Mucosa of descending colon (tissue), 3 donors: ENCODE measurements around the gene DENND1A. TPM values are rescaled to one million over a fixed set of nuclear protein-coding genes. Genes with fewer than 3 reads are reported as not detected.

Source experiments
- ATAC-seq: fragments of 200-7000 bp; cut with Tn5 transposase; one replicate; pipeline ENCODE4 v1.9.1; 2020; ENCODE audit warnings: mild to moderate bottlenecking, moderate library complexity
- DNase-seq, 3 donors: peaks; one replicate each; pipeline ENCODE4 v3.0.0-alpha.2; 2020
- H3K36me3 ChIP-seq: fragments of 200-600 bp; one replicate; pipeline ENCODE4 v1.8.0; 2021; ENCODE audit warnings: low read depth, mild to moderate bottlenecking
- H3K4me1 ChIP-seq: fragments of 200-600 bp; one replicate; pipeline ENCODE4 v1.8.0; 2021; ENCODE audit warnings: low read depth, mild to moderate bottlenecking
- H3K4me3 ChIP-seq: fragments of 200-600 bp; one replicate; pipeline ENCODE4 v1.8.0; 2021; ENCODE audit warnings: mild to moderate bottlenecking
- H3K9me3 ChIP-seq: fragments of 200-600 bp; one replicate; pipeline ENCODE4 v1.8.0; 2021; ENCODE audit warnings: mild to moderate bottlenecking
- CTCF ChIP-seq: fragments of 200-600 bp; IDR thresholded peaks from one replicate; pipeline ENCODE4 v1.8.0; 2022; ENCODE audit warnings: antibody characterized with exemption, mild to moderate bottlenecking
- intact Hi-C, 2 donors: fragments of 100-400 bp; cut with DNase I in 1 of 2; cut with micrococcal nuclease in 1 of 2; formaldehyde crosslinking; loops; one replicate each; pipeline versions ENCODE4 v1.11.0 to v1.11.1; 2022; cut with DNase I, micrococcal nuclease
- total RNA-seq, 3 donors: library from RNA; stranded (reverse); fragmentation: NEBNext Ultra II Directional in 2 of 3; extraction: Animal tissue kit (Norgen Biotek cat#: 25700) in 2 of 3; gene quantifications; one replicate each; pipeline versions ENCODE4 v1.2.1 to v1.2.4, GENCODE V29; 2021 to 2023
- donor health status: DM: no; HTN: no; CAD: no; lungs with moderate emphysema.
- donor health status: DM: no; HTN: no; CAD: no.
- donor health status: DM: no; HTN: yes; CAD: no.

Gene DENND1A
- total RNA-seq, 3 donors from 2014 or later: 32.8 to 50.0 (median 35.1) TPM

- no peaks in the 10 kb centered on the region for H3K36me3 ChIP-seq
- H3K4me3 ChIP-seq: no peak overlapping the region
- DNase-seq: no peak
- ATAC-seq: no peak
- no peak for TF ChIP-seq CTCF
- intact Hi-C loops: no loop called here
- no peaks in the 10 kb centered on the region for H3K4me1 ChIP-seq
- no peaks in the 10 kb centered on the region for H3K9me3 ChIP-seq
Measured at GRCh38 chr9:123745933-123746332, 184.0 kb downstream of the DENND1A start.

GRCh38 chr9:123745451-123745850, 184.5 kb downstream of the DENND1A start:
- DNase-seq (no peak), ATAC-seq (no peak)
- TF ChIP-seq CTCF: no peak
- no peak overlapping the region for H3K4me3 ChIP-seq
- intact Hi-C loops: no loop called here
- no peaks in the 10 kb centered on the region for H3K9me3 ChIP-seq
- H3K36me3 ChIP-seq: no peaks in the 10 kb centered on the region
- no peaks in the 10 kb centered on the region for H3K4me1 ChIP-seq

GRCh38 chr9:123743737-123744136, 186.2 kb downstream of the DENND1A start:
- no peak overlapping the region for H3K4me3 ChIP-seq
- DNase-seq: no peak
- intact Hi-C loops: no loop called here
- H3K9me3 ChIP-seq: no peaks in the 10 kb centered on the region
- TF ChIP-seq CTCF: no peak
- no peak for ATAC-seq
- no peaks in the 10 kb centered on the region for H3K4me1 ChIP-seq
- no peaks in the 10 kb centered on the region for H3K36me3 ChIP-seq

GRCh38 chr9:123742009-123742767, 187.7 kb downstream of the DENND1A start:
- TF ChIP-seq CTCF: no peak
- DNase-seq: no peak
- Histone ChIP-seq H3K4me1 (no peaks in the 10 kb centered on the region), H3K36me3 (no peaks in the 10 kb centered on the region), H3K4me3 (no peak overlapping the region), H3K9me3 (no peaks in the 10 kb centered on the region)
- no peak for ATAC-seq
- intact Hi-C loops: no loop called here

- no peak for TF ChIP-seq CTCF
- DNase-seq (no peak), ATAC-seq (no peak)
- Histone ChIP-seq H3K36me3 (no peaks in the 10 kb centered on the region), H3K9me3 (no peaks in the 10 kb centered on the region), H3K4me3 (no peak overlapping the region), H3K4me1 (no peaks in the 10 kb centered on the region)
- intact Hi-C loops: no loop called here
Measured at GRCh38 chr9:123741214-123741613, 188.7 kb downstream of the DENND1A start.

GRCh38 chr9:123739902-123740301, 190.0 kb downstream of the DENND1A start:
- Histone ChIP-seq H3K4me3 (no peak overlapping the region), H3K4me1 (no peaks in the 10 kb centered on the region), H3K36me3 (no peaks in the 10 kb centered on the region), H3K9me3 (no peaks in the 10 kb centered on the region)
- TF ChIP-seq CTCF: no peak
- no peak for ATAC-seq
- no peak for DNase-seq
- intact Hi-C loops: no loop called here
